ENCODE measurements around the gene MEAK7. TPM values are rescaled to one million over a fixed set of nuclear protein-coding genes. Genes with fewer than 3 reads are reported as not detected.

MEAK7 gene
- total RNA-seq, 1 experiment from 2014 or later = 21.5 TPM

DNA sequence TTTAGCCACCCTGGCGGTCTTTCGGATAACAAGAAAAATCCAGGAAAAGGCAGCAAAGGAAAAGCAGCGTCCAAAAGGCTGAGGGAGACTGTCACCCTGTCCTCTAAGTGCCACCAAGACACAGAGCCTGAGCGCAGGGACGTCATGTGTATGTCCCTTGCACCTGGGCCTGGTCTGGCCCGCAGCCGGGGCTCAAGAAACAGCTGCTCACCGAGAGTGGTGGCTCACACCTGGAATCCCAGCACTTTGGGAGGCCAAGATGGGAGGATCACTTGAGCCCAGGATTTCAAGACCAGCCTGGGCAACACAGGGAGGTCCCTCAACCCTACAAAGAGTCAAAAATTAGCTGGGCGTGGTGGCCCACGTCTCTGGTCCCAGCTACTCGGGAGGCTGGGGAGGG is 9.2 kb upstream of the MEAK7 start:
- no peak for DNase-seq
- Histone ChIP-seq H3K56ac (ENCODE audit: insufficient read length, low read depth, low read length) (no peak overlapping the region), H3K79me1 (ENCODE audit: insufficient read depth, low read depth, low read length, poor library complexity, severe bottlenecking) (no peaks in the 10 kb centered on the region), H3K14ac (ENCODE audit: insufficient read depth, low read length) (no peak overlapping the region), H4K8ac (replicated peaks; ENCODE audit: insufficient read length, low read depth, low read length) (no peak overlapping the region), H3K4me1 (ENCODE audit: insufficient read depth, low read length) (no peaks in the 10 kb centered on the region; the same call in 1 of the 2 replicates), H3K27ac (ENCODE audit: insufficient read length, low read depth, low read length) (no peak overlapping the region), H4K5ac (ENCODE audit: insufficient read length, low read depth, low read length) (no peak overlapping the region), H2AK5ac (ENCODE audit: insufficient read length, low read length) (no peak overlapping the region), H3K23ac (ENCODE audit: insufficient read length, low read depth, low read length) (no peak overlapping the region), H3K9ac (ENCODE audit: extremely low read depth, insufficient read length, low read length) (no peak overlapping the region), H3K23me2 (ENCODE audit: insufficient read length, low read depth, low read length, poor library complexity, severe bottlenecking) (no peaks in the 10 kb centered on the region), H2BK20ac (ENCODE audit: low read depth, low read length, poor library complexity, severe bottlenecking) (no peak overlapping the region), H3K4ac (ENCODE audit: low read depth, low read length) (no peak overlapping the region), H2BK15ac (ENCODE audit: low read depth, low read length) (no peak overlapping the region), H3K79me2 (ENCODE audit: insufficient read depth, low read length) (no peaks in the 10 kb centered on the region), H3K9me3 (ENCODE audit: control insufficient read depth, low read depth, low read length) (no peaks in the 10 kb centered on the region), H3T11ph (ENCODE audit: low read length) (no peak overlapping the region), H3K18ac (ENCODE audit: insufficient read length, low read depth, low read length) (no peak overlapping the region), H4K20me1 (ENCODE audit: control insufficient read depth, insufficient read depth, insufficient read length) (no peaks in the 10 kb centered on the region), H3K4me2 (ENCODE audit: insufficient read depth, insufficient read length, low read length) (no peak overlapping the region), H2BK120ac (ENCODE audit: low read depth, low read length, poor library complexity, severe bottlenecking) (no peak overlapping the region), H2BK12ac (ENCODE audit: insufficient read length, low read depth, low read length) (no peak overlapping the region), H4K91ac (ENCODE audit: insufficient read length, low read depth, low read length) (no peak overlapping the region), H3K27me3 (ENCODE audit: insufficient read depth, low read length) (no peaks in the 10 kb centered on the region), H2AFZ (ENCODE audit: low read length) (no peak overlapping the region), H2BK5ac (ENCODE audit: insufficient read length, low read length) (no peak overlapping the region)
- WGBS (ENCODE audit: extremely low coverage, insufficient read length, low lambda C conversion rate) = no CpG with 5 or more reads among the region's 11 CpGs
- no peak overlapping the region for H3K4me3 Mint-ChIP-seq
- H3K36me3 Mint-ChIP-seq (ENCODE audit: insufficient read depth in 1 of 3, low read depth in 3 of 3) = no peaks in the 10 kb centered on the region
- H3K27ac Mint-ChIP-seq = no peak overlapping the region
- no peaks in the 10 kb centered on the region; a peak in 1 of 5 replicates for H3K9me3 Mint-ChIP-seq
- peaks cover 28 to 31% of the 10 kb centered on the region in 2 experiments for H3K4me1 Mint-ChIP-seq
- peaks cover 2% of the 10 kb centered on the region for H3K27me3 Mint-ChIP-seq (ENCODE audit: low read depth)
- TF ChIP-seq, protein P1, sequence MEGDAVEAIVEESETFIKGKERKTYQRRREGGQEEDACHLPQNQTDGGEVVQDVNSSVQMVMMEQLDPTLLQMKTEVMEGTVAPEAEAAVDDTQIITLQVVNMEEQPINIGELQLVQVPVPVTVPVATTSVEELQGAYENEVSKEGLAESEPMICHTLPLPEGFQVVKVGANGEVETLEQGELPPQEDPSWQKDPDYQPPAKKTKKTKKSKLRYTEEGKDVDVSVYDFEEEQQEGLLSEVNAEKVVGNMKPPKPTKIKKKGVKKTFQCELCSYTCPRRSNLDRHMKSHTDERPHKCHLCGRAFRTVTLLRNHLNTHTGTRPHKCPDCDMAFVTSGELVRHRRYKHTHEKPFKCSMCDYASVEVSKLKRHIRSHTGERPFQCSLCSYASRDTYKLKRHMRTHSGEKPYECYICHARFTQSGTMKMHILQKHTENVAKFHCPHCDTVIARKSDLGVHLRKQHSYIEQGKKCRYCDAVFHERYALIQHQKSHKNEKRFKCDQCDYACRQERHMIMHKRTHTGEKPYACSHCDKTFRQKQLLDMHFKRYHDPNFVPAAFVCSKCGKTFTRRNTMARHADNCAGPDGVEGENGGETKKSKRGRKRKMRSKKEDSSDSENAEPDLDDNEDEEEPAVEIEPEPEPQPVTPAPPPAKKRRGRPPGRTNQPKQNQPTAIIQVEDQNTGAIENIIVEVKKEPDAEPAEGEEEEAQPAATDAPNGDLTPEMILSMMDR (conservative IDR thresholded peaks at IDR 0.05) = no peak
